GM10266 (cell line): ENCODE results near the gene HCN1.

Experiments
- DNase-seq: peaks from one replicate; pipeline ENCODE4 v3.0.0; 2012; ENCODE audit errors: extremely low spot score
- CTCF ChIP-seq: IDR thresholded peaks from 2 replicates; pipeline ENCODE4 v1.5.1; 2012; ENCODE audit warnings: mild to moderate bottlenecking, low read depth; ENCODE audit not compliant: control insufficient read depth, insufficient read depth; ENCODE audit errors: missing control alignments

HCN1 gene

GRCh38 chr5:45288746-45289145, 407.4 kb downstream of the HCN1 start:
- no peak for DNase-seq
- TF ChIP-seq CTCF: no peak

- DNase-seq: no peak
- TF ChIP-seq CTCF: no peak
Measured at GRCh38 chr5:45284436-45284835, 411.7 kb downstream of the HCN1 start.

- no peak for TF ChIP-seq CTCF
Measured at GRCh38 chr5:45281081-45281480, 415.1 kb downstream of the HCN1 start.

GRCh38 chr5:45279109-45279508, 417.1 kb downstream of the HCN1 start:
- no peak for TF ChIP-seq CTCF
- DNase-seq: no peak

More at GRCh38 chr5:45281081-45281480, 415.1 kb downstream of the HCN1 start:
- DNase-seq: no peak

GRCh38 chr5:45277860-45278259, 418.3 kb downstream of the HCN1 start:
- no peak for TF ChIP-seq CTCF
- DNase-seq: no peak

- TF ChIP-seq CTCF: no peak
- no peak for DNase-seq
Measured at GRCh38 chr5:45274241-45274640, 421.9 kb downstream of the HCN1 start.

- DNase-seq: no peak
- TF ChIP-seq CTCF: no peak
Measured at GRCh38 chr5:45271626-45272025, 424.6 kb downstream of the HCN1 start.
